Breast epithelium (tissue), 3 donors: Measurements from ENCODE around the gene MGAT3.

Experiments used
- POLR2A ChIP-seq: fragments of 450-650 bp; IDR thresholded peaks from one replicate; pipeline ENCODE4 v1.6.1; 2016; ENCODE audit warnings: antibody characterized with exemption, mild to moderate bottlenecking, moderate library complexity
- POLR2AphosphoS5 ChIP-seq, 3 donors: sonication (generic); formaldehyde crosslinking; IDR thresholded peaks; one replicate each; pipeline ENCODE4 v1.6.1; 2017; ENCODE audit warnings: antibody characterized with exemption in 3 of 3
- TF ChIP-seq, protein P1 (sequence below), 3 donors: fragments of 450-650 bp; IDR thresholded peaks; one replicate each; pipeline ENCODE4 v1.5.1; 2016 to 2017; ENCODE audit warnings: antibody characterized with exemption in 3 of 3, mild to moderate bottlenecking in 3 of 3, moderate library complexity in 3 of 3

DNA sequence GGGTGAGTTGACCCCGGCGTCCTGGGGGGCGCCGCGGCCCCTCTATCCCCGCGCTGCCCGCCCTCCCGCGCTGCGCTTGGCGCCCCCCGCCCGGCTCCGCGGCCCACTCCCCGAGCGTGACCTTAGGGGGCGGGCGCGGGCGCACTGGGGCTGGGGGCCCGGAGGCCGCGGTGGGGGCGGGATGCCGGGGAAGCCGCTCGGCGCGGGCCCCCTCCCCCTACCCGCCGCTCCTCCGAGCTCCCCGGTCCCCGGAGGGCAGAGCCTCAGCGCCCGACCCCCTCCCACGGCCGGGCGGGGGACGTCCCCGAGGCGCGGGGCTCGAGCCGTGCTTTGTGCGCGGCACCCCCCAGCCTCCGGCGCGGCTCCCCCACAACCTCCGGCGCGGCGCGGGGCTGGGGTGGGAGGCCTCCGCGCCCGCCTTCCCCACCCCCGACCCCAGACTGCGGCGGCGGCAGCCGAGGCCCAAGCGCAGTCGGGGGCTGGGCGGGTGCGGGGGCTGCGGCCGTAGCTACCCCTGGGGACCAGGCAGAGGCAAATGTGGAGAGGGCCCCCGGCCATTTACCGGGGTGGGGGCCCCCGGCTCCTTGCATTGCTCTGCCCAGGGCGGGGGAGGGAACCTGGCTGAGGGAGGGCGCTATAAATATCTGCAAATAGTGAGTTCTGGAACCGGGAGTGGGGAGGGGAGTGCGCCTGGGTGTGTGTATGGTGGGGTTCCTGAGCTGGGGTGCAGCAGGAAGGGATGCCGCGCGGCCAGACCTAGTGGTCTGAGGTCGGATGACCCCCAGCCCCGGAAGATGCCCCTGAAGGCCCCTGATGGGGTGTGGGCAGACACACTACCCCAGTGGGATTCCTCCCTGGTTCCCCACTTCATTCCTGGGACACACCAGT is 988 bp downstream of the MGAT3 start:
- TF ChIP-seq POLR2AphosphoS5 (IDR thresholded peaks at IDR 0.05) = no peak
- no peak for TF ChIP-seq POLR2A
- TF ChIP-seq, protein P1, sequence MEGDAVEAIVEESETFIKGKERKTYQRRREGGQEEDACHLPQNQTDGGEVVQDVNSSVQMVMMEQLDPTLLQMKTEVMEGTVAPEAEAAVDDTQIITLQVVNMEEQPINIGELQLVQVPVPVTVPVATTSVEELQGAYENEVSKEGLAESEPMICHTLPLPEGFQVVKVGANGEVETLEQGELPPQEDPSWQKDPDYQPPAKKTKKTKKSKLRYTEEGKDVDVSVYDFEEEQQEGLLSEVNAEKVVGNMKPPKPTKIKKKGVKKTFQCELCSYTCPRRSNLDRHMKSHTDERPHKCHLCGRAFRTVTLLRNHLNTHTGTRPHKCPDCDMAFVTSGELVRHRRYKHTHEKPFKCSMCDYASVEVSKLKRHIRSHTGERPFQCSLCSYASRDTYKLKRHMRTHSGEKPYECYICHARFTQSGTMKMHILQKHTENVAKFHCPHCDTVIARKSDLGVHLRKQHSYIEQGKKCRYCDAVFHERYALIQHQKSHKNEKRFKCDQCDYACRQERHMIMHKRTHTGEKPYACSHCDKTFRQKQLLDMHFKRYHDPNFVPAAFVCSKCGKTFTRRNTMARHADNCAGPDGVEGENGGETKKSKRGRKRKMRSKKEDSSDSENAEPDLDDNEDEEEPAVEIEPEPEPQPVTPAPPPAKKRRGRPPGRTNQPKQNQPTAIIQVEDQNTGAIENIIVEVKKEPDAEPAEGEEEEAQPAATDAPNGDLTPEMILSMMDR (IDR thresholded peaks at IDR 0.05) = no peak
